ENCODE results near the gene TACR1.
"Not testable (repeated sequence)": the region's sequence is repeated elsewhere in the genome, so short reads cannot be mapped to it uniquely, and the experiment has no call there.

Gene TACR1

DNA sequence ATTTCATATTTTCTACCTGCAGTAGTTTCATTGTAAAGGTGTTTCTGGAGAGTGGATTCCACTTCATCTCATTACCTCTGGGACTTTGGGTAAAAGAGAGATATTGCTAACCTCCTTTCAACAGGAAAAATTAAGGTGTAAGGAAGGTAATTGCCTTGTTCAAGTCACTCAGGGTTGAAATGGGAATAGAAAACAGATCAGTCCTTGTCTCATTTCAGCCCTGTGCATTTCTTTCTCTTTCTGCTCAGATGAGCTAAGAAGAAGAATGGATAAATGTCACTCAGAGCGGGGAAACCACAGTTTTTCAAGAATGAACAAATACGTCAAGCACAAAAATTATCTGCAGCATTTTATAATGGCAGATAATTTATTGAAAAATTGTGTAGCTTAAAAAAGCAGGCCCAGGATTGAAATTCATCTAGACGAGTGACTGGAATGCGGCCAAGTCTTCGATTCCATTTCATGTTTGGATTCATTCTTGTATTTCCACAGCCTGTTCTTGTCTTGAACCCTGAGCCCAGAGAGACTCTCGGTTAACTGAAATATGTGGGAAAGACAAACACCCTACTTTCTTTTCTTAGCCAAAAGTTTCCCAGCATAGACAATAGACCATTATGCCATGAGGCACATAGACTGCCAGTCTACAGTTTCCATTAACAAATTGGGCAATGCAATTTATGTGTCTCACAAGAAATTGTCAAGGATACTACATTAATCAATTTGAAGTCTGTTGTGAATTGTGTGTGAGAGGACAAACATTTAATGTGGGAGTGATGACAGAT is 133.0 kb downstream of the TACR1 start:
- no peak overlapping the region for H3K27ac ChIP-seq
- TF ChIP-seq CTCF (conservative IDR thresholded peaks at IDR 0.05), result no peak

GRCh38 chr2:75065402-75066008 is 133.8 kb downstream of the TACR1 start:
- no peak for TF ChIP-seq CTCF (conservative IDR thresholded peaks at IDR 0.05)
- no peak overlapping the region for H3K27ac ChIP-seq

DNA sequence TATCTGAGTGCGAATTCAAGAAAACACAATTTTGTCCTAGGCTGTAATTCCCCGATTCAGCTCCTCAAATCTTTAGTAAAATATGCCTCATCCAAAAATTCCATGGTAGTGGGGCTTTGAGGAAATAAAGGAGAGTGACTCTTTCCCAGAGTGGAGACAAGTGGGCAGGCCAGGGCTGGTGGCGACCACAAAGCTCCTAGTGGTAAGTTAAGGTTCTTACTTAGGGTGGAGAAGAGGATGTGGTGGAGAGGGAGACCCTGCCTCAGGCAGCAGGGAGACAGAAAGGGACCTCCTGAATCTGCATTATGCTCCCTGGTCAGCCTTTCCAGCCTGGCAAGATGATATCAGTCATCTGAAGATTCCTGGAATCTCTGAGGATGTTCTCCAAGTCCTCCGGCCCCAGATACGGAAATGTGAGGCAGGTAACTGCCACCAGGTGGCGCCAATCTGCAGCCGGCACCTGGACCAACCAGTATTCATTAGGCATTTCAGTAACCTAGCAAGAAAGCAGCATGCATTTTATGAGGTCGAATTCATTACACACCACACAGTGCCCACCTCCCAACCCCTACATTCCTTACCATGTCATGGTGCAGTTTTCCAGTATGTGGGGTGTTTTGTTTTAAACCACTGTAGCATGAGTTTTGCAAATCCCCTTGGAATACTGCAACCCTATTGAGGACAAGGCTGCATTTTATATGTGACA is 134.5 kb downstream of the TACR1 start:
- H3K27ac ChIP-seq, result no peak overlapping the region
- TF ChIP-seq CTCF (conservative IDR thresholded peaks at IDR 0.05), result peak; percentile 69

DNA sequence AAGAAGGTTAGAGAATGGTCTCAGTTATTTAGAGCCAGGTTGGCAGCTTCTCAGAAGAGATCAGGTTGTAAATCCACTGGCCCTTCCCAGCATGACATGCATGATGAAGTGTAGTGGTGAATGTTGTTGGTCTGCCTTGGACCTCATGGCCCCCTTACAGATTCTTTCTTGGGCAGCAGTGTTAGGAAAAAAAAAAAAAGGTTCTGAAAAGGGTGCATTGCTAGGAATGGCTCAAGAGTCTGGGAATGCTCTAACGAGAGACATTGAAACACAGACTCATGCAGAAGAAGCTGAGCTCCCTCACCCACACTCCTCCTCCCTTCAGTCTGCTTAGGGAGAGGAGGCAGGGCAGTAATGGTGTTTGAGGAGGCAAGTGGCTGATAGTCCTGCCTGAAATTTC is 135.4 kb downstream of the TACR1 start:
- TF ChIP-seq CTCF (conservative IDR thresholded peaks at IDR 0.05), result no peak
- no peak overlapping the region for H3K27ac ChIP-seq

DNA sequence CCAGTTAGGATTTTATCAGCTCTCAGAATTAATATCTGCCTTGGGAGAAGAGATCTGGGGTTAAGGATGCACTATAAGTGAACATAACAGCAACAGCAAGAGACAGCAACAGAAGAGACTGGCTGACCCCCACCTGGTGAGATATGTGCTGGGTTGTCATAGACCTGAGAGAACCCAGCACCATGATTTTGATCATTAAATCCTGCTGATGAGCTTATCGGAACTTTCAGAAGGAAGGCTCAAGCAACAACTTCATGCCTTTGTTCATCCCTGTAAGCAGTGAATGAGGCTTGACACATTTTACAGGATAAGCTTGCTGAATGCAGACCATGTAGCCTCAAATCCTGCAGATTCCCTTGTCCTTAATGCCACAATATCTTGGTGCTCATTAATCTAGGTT is 140.9 kb downstream of the TACR1 start:
- H3K27ac ChIP-seq, result no peak overlapping the region
- no peak for TF ChIP-seq CTCF (conservative IDR thresholded peaks at IDR 0.05)

DNA sequence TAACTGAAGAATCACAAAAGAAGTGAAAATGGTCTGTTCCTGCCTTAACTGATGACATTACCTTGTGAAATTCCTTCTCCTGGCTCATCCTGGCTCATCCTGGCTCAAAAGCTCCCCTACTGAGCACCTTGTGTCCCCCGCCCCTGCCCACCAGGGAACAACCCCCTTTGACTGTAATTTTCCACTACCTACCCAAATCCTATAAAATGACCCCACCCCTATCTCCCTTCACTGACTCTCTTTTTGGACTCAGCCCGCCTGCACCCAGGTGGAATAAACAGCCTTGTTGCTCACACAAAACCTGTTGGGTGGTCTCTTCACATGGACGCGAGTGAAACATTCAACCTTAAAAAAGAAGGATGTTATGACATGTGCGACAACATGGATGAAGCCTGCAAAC is 142.2 kb downstream of the TACR1 start:
- not testable (repeated sequence) for H3K27ac ChIP-seq

GRCh38 chr2:75055820-75056675 is 143.3 kb downstream of the TACR1 start:
- TF ChIP-seq CTCF (conservative IDR thresholded peaks at IDR 0.05), result no peak
- no peak overlapping the region for H3K27ac ChIP-seq
